ENCODE measurements around the gene PARP12. TPM values are rescaled to one million over a fixed set of nuclear protein-coding genes. Genes with fewer than 3 reads are reported as not detected.

PARP12 gene
- total and polyA plus RNA-seq, 9 of the 15 experiments (the other 6 are each of a cell fraction or from before 2014, with no cell fraction given) = 4.6 to 40.4 (median 23.5) TPM

DNA sequence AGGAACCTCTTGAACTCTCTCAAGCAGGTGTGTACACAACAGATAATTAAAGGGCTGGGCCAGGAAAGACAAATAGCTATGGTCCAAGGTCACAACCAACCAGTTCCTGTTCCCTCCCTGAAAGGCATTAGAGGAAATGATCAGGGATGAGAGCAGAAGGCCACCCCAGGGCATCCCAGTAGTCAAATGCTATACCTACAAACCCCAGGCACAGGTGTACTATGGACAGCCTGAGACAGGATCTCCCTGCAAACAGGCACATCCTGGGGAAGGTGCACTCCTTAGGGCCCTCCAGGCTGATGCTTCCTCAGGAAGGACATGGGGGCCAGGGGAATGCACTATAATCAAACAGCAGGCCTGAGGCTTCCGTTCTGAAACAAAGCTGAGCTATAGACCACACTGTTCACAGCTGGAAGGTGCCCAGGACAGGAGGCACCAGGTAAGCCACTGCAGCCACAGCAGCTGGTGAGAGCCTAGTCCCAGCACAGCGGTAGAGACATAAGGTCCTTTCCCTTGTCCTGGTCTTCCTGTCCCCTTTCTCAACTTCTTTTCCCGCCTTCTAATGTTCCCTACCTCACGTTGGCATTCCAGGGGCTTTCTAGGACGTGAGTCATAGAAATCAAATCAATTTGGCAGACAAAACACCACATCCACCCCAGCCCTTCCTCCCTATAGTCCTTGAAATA is 13.3 kb downstream of the PARP12 start (continued):
- TF ChIP-seq, protein P1, sequence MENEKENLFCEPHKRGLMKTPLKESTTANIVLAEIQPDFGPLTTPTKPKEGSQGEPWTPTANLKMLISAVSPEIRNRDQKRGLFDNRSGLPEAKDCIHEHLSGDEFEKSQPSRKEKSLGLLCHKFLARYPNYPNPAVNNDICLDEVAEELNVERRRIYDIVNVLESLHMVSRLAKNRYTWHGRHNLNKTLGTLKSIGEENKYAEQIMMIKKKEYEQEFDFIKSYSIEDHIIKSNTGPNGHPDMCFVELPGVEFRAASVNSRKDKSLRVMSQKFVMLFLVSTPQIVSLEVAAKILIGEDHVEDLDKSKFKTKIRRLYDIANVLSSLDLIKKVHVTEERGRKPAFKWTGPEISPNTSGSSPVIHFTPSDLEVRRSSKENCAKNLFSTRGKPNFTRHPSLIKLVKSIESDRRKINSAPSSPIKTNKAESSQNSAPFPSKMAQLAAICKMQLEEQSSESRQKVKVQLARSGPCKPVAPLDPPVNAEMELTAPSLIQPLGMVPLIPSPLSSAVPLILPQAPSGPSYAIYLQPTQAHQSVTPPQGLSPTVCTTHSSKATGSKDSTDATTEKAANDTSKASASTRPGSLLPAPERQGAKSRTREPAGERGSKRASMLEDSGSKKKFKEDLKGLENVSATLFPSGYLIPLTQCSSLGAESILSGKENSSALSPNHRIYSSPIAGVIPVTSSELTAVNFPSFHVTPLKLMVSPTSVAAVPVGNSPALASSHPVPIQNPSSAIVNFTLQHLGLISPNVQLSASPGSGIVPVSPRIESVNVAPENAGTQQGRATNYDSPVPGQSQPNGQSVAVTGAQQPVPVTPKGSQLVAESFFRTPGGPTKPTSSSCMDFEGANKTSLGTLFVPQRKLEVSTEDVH (IDR thresholded peaks at IDR 0.05; ENCODE audit: low read depth, partially characterized antibody) = no peak
- no peak for TF ChIP-seq TRIM28 (IDR thresholded peaks at IDR 0.05)
- TF ChIP-seq ZNF586 (CRISPR knock-in tag; conservative IDR thresholded peaks at IDR 0.05) = no peak
- peak; percentile 38; the same call in 1 of the 2 replicates for TF ChIP-seq TCF3 (CRISPR knock-in tag; IDR thresholded peaks at IDR 0.05)
- no peak for TF ChIP-seq ZNF311 (CRISPR knock-in tag; IDR thresholded peaks at IDR 0.05)
- no peak for TF ChIP-seq ARNT (IDR thresholded peaks at IDR 0.05)
- TF ChIP-seq CBFB (CRISPR knock-in tag; IDR thresholded peaks at IDR 0.05) = no peak
- TF ChIP-seq, protein P2, sequence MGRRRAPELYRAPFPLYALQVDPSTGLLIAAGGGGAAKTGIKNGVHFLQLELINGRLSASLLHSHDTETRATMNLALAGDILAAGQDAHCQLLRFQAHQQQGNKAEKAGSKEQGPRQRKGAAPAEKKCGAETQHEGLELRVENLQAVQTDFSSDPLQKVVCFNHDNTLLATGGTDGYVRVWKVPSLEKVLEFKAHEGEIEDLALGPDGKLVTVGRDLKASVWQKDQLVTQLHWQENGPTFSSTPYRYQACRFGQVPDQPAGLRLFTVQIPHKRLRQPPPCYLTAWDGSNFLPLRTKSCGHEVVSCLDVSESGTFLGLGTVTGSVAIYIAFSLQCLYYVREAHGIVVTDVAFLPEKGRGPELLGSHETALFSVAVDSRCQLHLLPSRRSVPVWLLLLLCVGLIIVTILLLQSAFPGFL (CRISPR knock-in tag; IDR thresholded peaks at IDR 0.05) = no peak
- no peak for TF ChIP-seq ZNF146 (CRISPR knock-in tag; IDR thresholded peaks at IDR 0.05; ENCODE audit: unreplicated experiment)
- TF ChIP-seq RBM15 (IDR thresholded peaks at IDR 0.05; ENCODE audit: insufficient read depth, low read length) = no peak
- no peak for TF ChIP-seq FOXA1 (IDR thresholded peaks at IDR 0.05; ENCODE audit: borderline replicate concordance)
- no peak for TF ChIP-seq POLR2A (conservative IDR thresholded peaks at IDR 0.05)
- TF ChIP-seq FOXJ3 (CRISPR knock-in tag; IDR thresholded peaks at IDR 0.05) = no peak
- 0 out of 2 replicates have a peak, but pooled peaks have one; percentile 27 for TF ChIP-seq CTBP1 (IDR thresholded peaks at IDR 0.05; ENCODE audit: borderline replicate concordance)
- TF ChIP-seq FOXJ2 (tag; IDR thresholded peaks at IDR 0.05) = no peak
- no peak for TF ChIP-seq NCOA2 (IDR thresholded peaks at IDR 0.05; ENCODE audit: partially characterized antibody in 2 of 2)
- TF ChIP-seq NELFE (IDR thresholded peaks at IDR 0.05; ENCODE audit: insufficient read depth, insufficient read length) = no peak
- TF ChIP-seq JUN (IDR thresholded peaks at IDR 0.05; ENCODE audit: borderline replicate concordance, low read depth, low read length) = no peak
- TF ChIP-seq JUN (CRISPR knock-in tag; IDR thresholded peaks at IDR 0.05; ENCODE audit: borderline replicate concordance) = no peak
- TF ChIP-seq PHF21A (IDR thresholded peaks at IDR 0.05; ENCODE audit: borderline replicate concordance, low read depth) = no peak
- no peak for TF ChIP-seq ZBTB17 (CRISPR knock-in tag; IDR thresholded peaks at IDR 0.05)
- TF ChIP-seq TSC22D4 (tag; IDR thresholded peaks at IDR 0.05) = no peak
- TF ChIP-seq, protein P3, sequence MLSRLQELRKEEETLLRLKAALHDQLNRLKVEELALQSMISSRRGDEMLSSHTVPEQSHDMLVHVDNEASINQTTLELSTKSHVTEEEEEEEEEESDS (CRISPR knock-in tag; IDR thresholded peaks at IDR 0.05) = no peak
- TF ChIP-seq, protein P4, sequence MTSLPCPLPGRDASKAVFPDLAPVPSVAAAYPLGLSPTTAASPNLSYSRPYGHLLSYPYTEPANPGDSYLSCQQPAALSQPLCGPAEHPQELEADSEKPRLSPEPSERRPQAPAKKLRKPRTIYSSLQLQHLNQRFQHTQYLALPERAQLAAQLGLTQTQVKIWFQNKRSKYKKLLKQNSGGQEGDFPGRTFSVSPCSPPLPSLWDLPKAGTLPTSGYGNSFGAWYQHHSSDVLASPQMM (CRISPR knock-in tag; IDR thresholded peaks at IDR 0.05) = no peak
- no peak for TF ChIP-seq ILK (tag; IDR thresholded peaks at IDR 0.05; ENCODE audit: borderline replicate concordance, low read depth)
- TF ChIP-seq GABPB1 (CRISPR knock-in tag; IDR thresholded peaks at IDR 0.05) = no peak
- no peak for TF ChIP-seq CHD1 (IDR thresholded peaks at IDR 0.05; ENCODE audit: low read length)
- 0 out of 2 replicates have a peak, but pooled peaks have one; percentile 1 for TF ChIP-seq SPI1 (IDR thresholded peaks at IDR 0.05; ENCODE audit: borderline replicate concordance, low read depth, low read length)

Measured in K562 (cell line).